Neutrophil (primary cell): ENCODE results near the gene MPLKIP.
"Not testable (repeated sequence)": the region's sequence is repeated elsewhere in the genome, so short reads cannot be mapped to it uniquely, and the experiment has no call there.

Experiments used
- H3K27ac ChIP-seq: fragments of 200-600 bp; sonication (generic); 2 replicates; pipeline ENCODE4 v1.5.1; 2016; ENCODE audit warnings: mild to moderate bottlenecking, moderate library complexity
- H3K27me3 ChIP-seq: fragments of 200-600 bp; sonication (generic); 2 replicates; pipeline ENCODE4 v1.6.0; 2016; ENCODE audit warnings: mild to moderate bottlenecking
- H3K36me3 ChIP-seq: fragments of 200-600 bp; sonication (generic); 2 replicates; pipeline ENCODE4 v1.5.1; 2017
- H3K4me1 ChIP-seq, 2 experiments: fragments of 200-600 bp in 1 of 2; sonication (generic) in 1 of 2; 1 replicate in 1 of 2; 2 replicates in 1 of 2; pipeline versions ENCODE4 v1.5.1 to v1.6.1; 2013 to 2016; ENCODE audit warnings: low read depth in 1 of 2, low read length in 1 of 2, mild to moderate bottlenecking in 1 of 2, moderate library complexity in 1 of 2; ENCODE audit not compliant: control insufficient read depth in 1 of 2, insufficient read depth in 1 of 2
- H3K4me3 ChIP-seq, 2 experiments: fragments of 200-600 bp in 1 of 2; sonication (generic) in 1 of 2; 1 replicate in 1 of 2; 2 replicates in 1 of 2; pipeline ENCODE4 v1.5.1; 2013 to 2016; ENCODE audit warnings: low read depth in 1 of 2, low read length in 1 of 2, mild to moderate bottlenecking in 1 of 2, moderate library complexity in 1 of 2
- H3K9me3 ChIP-seq: fragments of 200-600 bp; sonication (generic); 2 replicates; pipeline ENCODE4 v1.5.1; 2016
- CTCF ChIP-seq: fragments of 200-600 bp; sonication (generic); IDR thresholded peaks from 2 replicates; pipeline ENCODE4 v1.5.1; 2016; ENCODE audit warnings: antibody characterized with exemption

Gene MPLKIP

GRCh38 chr7:40147371-40148246 lies 13.2 kb upstream of the MPLKIP start:
- TF ChIP-seq CTCF = no peak
- no peak overlapping the region for H3K4me3 ChIP-seq

DNA sequence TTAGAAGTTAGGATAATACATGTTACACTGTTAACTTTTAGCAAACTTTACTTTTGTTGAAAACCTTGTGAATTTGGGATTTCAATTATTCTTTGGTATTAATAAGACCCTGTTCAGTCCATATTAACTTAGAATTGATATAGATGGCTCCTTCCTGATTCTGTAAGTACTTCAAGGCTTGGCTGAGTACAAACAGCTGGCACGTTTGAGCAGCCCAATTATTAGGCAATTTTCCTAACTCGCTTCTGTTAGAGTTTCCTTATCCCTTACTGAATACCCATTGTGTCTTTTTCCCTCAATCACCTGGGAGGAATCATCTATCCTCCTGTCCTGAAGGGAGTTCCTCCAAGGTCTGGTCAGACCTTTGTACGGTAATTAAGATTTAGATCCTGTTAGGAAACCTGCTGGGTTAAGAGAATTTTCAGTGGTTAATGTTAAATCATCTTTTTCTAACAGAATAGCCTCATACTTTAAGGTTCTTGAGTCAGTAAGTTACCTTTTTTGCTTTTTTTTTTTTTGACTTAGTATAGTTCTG lies 11.2 kb upstream of the MPLKIP start:
- H3K4me3 ChIP-seq, H3K27ac ChIP-seq, H3K4me1 ChIP-seq, H3K36me3 ChIP-seq, H3K27me3 ChIP-seq, H3K9me3 ChIP-seq: not testable (repeated sequence)

More at GRCh38 chr7:40147371-40148246, 13.2 kb upstream of the MPLKIP start:
- H3K27ac ChIP-seq = no peak overlapping the region
- H3K27me3 ChIP-seq = no peaks in the 10 kb centered on the region
- no peaks in the 10 kb centered on the region for H3K9me3 ChIP-seq
- no peaks in the 10 kb centered on the region for H3K36me3 ChIP-seq
- no peaks in the 10 kb centered on the region for H3K4me1 ChIP-seq

- H3K27ac ChIP-seq, H3K9me3 ChIP-seq, H3K4me3 ChIP-seq, H3K36me3 ChIP-seq, H3K4me1 ChIP-seq: not testable (repeated sequence)
- H3K27me3 ChIP-seq = peaks cover 16% of the 10 kb centered on the region
Measured at GRCh38 chr7:40141916-40142315, 7.5 kb upstream of the MPLKIP start.

- H3K27me3 ChIP-seq = peaks cover 36% of the 10 kb centered on the region
- not testable (repeated sequence) for H3K4me1 ChIP-seq, H3K4me3 ChIP-seq, H3K36me3 ChIP-seq, H3K27ac ChIP-seq, H3K9me3 ChIP-seq
Measured at GRCh38 chr7:40139891-40140290, 5.5 kb upstream of the MPLKIP start.

GRCh38 chr7:40138973-40139372 lies 4.6 kb upstream of the MPLKIP start:
- Histone ChIP-seq H3K36me3 (no peaks in the 10 kb centered on the region), H3K4me3 (no peak overlapping the region), H3K9me3 (no peaks in the 10 kb centered on the region), H3K27me3 (peaks cover 38% of the 10 kb centered on the region), H3K27ac (no peak overlapping the region), H3K4me1 (peaks cover 6 to 8% of the 10 kb centered on the region in 2 experiments)
- TF ChIP-seq CTCF = no peak

GRCh38 chr7:40137563-40137962 lies 3.1 kb upstream of the MPLKIP start:
- TF ChIP-seq CTCF = no peak
- Histone ChIP-seq H3K4me1 (peaks cover 14 to 20% of the 10 kb centered on the region in 2 experiments), H3K9me3 (no peaks in the 10 kb centered on the region)

DNA sequence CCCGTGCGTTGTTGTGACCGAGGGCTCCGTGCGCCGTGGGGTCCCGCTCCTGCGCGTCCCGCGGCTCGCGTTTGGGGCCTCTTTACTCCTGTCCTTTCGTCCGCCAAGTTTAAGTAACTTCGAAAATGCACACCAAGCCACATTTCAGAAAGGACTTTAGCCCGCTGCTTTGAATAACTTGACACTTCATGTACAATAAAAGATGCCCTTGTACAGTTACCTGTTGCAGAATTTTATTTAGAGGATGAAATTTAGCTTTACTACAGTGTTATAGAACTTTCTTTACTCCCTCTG lies 842 bp upstream of the MPLKIP start:
- Histone ChIP-seq H3K27ac (no peak overlapping the region), H3K27me3 (peaks cover 38% of the 10 kb centered on the region), H3K4me1 (peaks cover 14 to 20% of the 10 kb centered on the region in 2 experiments), H3K36me3 (no peaks in the 10 kb centered on the region), H3K4me3 (peak overlapping the region; percentile 63 to 82), H3K9me3 (no peaks in the 10 kb centered on the region)
- no peak for TF ChIP-seq CTCF

More at GRCh38 chr7:40137563-40137962, 3.1 kb upstream of the MPLKIP start:
- Histone ChIP-seq H3K27ac (no peak overlapping the region), H3K4me3 (no peak overlapping the region), H3K36me3 (no peaks in the 10 kb centered on the region), H3K27me3 (peaks cover 38% of the 10 kb centered on the region)
